CD8-positive, alpha-beta memory T cell (primary cell): Measurements from ENCODE around the gene KLRC3. TPM values are rescaled to one million over a fixed set of nuclear protein-coding genes. Genes with fewer than 3 reads are reported as not detected.
A peak's percentile ranks its signal among the peaks of the same experiment; 100 is the strongest.
"Not testable (repeated sequence)": the region's sequence is repeated elsewhere in the genome, so short reads cannot be mapped to it uniquely, and the experiment has no call there.

Source experiments
- CTCF ChIA-PET: fragments of 350-600 bp; sonication (Branson Sonifier 250); formaldehyde crosslinking; loops from one replicate; lab custom pipeline; 2021; ENCODE audit warnings: antibody characterized with exemption; lab: Charles Lee
- POLR2A ChIA-PET: fragments of 350-600 bp; sonication (Branson Sonifier 250); formaldehyde crosslinking; loops from one replicate; lab custom pipeline; 2021; ENCODE audit warnings: antibody characterized with exemption; lab: Charles Lee
- DNase-seq, 5 donors: peaks; one replicate each; pipeline versions ENCODE4 v3.0.0 to v3.0.0-alpha.2; 2020 to 2022; ENCODE audit warnings: mixed read lengths in 1 of 5
- H3K27ac ChIP-seq: one replicate; pipeline ENCODE4 v1.7.0; 2013; ENCODE audit warnings: low read depth, mild to moderate bottlenecking, low read length, moderate library complexity
- H3K27me3 ChIP-seq: 2 replicates; pipeline ENCODE4 v1.7.0; 2013; ENCODE audit warnings: low read length, mild to moderate bottlenecking; ENCODE audit not compliant: insufficient read depth, poor library complexity, severe bottlenecking
- H3K36me3 ChIP-seq: 2 replicates; pipeline ENCODE4 v1.7.0; 2013; ENCODE audit warnings: mild to moderate bottlenecking, low read length, moderate library complexity; ENCODE audit not compliant: insufficient read depth
- H3K4me1 ChIP-seq: 2 replicates; pipeline ENCODE4 v1.7.0; 2013; ENCODE audit warnings: mild to moderate bottlenecking, low read length, moderate library complexity; ENCODE audit not compliant: insufficient read depth
- H3K4me3 ChIP-seq: 2 replicates; pipeline ENCODE4 v1.7.0; 2013; ENCODE audit warnings: mild to moderate bottlenecking, low read length
- H3K9me3 ChIP-seq: 2 replicates; pipeline ENCODE4 v1.7.0; 2013; ENCODE audit warnings: mild to moderate bottlenecking, low read length
- H3K27ac Mint-ChIP-seq, 8 donors: one replicate each; pipeline ENCODE4 v1.8.0; 2020 to 2021; ENCODE audit warnings: mixed read lengths in 8 of 8, mild to moderate bottlenecking in 6 of 8, inconsistent platforms in 3 of 8, moderate library complexity in 3 of 8
- H3K27me3 Mint-ChIP-seq, 2 donors: one replicate each; pipeline ENCODE4 v1.8.0; 2020 to 2021; ENCODE audit warnings: mixed read lengths in 2 of 2, mild to moderate bottlenecking in 1 of 2, moderate library complexity in 1 of 2
- H3K36me3 Mint-ChIP-seq, 3 donors: one replicate each; pipeline ENCODE4 v1.8.0; 2020 to 2021; ENCODE audit warnings: mixed read lengths in 3 of 3, inconsistent platforms in 1 of 3, mild to moderate bottlenecking in 1 of 3
- H3K4me1 Mint-ChIP-seq, 3 donors: one replicate each; pipeline ENCODE4 v1.8.0; 2020 to 2021; ENCODE audit warnings: mixed read lengths in 3 of 3, inconsistent platforms in 1 of 3, mild to moderate bottlenecking in 1 of 3
- H3K4me3 Mint-ChIP-seq, 7 donors: one replicate each; pipeline ENCODE4 v1.8.0; 2020 to 2021; ENCODE audit warnings: mixed read lengths in 7 of 7, mild to moderate bottlenecking in 6 of 7, moderate library complexity in 4 of 7, inconsistent platforms in 2 of 7
- H3K9me3 Mint-ChIP-seq, 5 donors: one replicate each; pipeline ENCODE4 v1.8.0; 2020 to 2022; ENCODE audit warnings: mixed read lengths in 5 of 5, mild to moderate bottlenecking in 3 of 5, moderate library complexity in 2 of 5, inconsistent platforms in 1 of 5
- polyA plus RNA-seq: library from polyadenylated mRNA; unstranded; fragments of 300-500 nt; fragmentation: Illumina TruSeq; gene quantifications from one replicate; pipeline ENCODE4 v1.2.3, GENCODE V29; 2021
- total RNA-seq, 2 experiments: library from RNA; stranded (reverse); gene quantifications; one replicate each; pipeline ENCODE4 v1.2.3, GENCODE V29; 2021

Gene KLRC3
- total and polyA plus RNA-seq, 3 experiments from 2014 or later = 3.0 to 7.1 (median 3.2) TPM

GRCh38 chr12:10448236-10448635, 27.8 kb upstream of the KLRC3 start:
- H3K27me3 ChIP-seq = no peaks in the 10 kb centered on the region

GRCh38 chr12:10446052-10446451, 25.7 kb upstream of the KLRC3 start:
- H3K27me3 ChIP-seq, POLR2A ChIA-PET, H3K9me3 Mint-ChIP-seq, H3K4me1 Mint-ChIP-seq, H3K4me1 ChIP-seq, H3K27me3 Mint-ChIP-seq, H3K4me3 ChIP-seq, H3K36me3 ChIP-seq, H3K27ac ChIP-seq, H3K9me3 ChIP-seq, DNase-seq: not testable (repeated sequence)
- Mint-ChIP-seq H3K27ac (peak overlapping the region in 1 of 8 donors; percentile 38), H3K36me3 (peaks cover 0 to 11% (median 2%) of the 10 kb centered on the region in 3 donors), H3K4me3 (peak overlapping the region in 1 of 7 donors; percentile 37)
- CTCF ChIA-PET = interaction anchor here (0.7 kb wide), 1 partner anchor 58 kb away, joined by 3 read pairs; no protein-coding TSS in a partner anchor

More at GRCh38 chr12:10448236-10448635, 27.8 kb upstream of the KLRC3 start:
- Mint-ChIP-seq H3K27me3 (no peaks in the 10 kb centered on the region), H3K27ac (peak overlapping the region in 4 of 8 donors; percentile 13 to 75 (median 36)), H3K4me1 (peaks cover 3 to 6% (median 4%) of the 10 kb centered on the region in 3 donors), H3K9me3 (peaks cover 0 to 4% (median 0%) of the 10 kb centered on the region in 5 donors), H3K4me3 (peak overlapping the region in 6 of 7 donors; percentile 6 to 80 (median 54)), H3K36me3 (peaks cover 0 to 11% (median 2%) of the 10 kb centered on the region in 3 donors)
- no peak for DNase-seq
- no peaks in the 10 kb centered on the region for H3K9me3 ChIP-seq
- CTCF ChIA-PET = interaction anchor here (1.0 kb wide), 1 partner anchor 123 kb away, joined by 3 read pairs; no protein-coding TSS in a partner anchor
- H3K36me3 ChIP-seq = no peaks in the 10 kb centered on the region
- POLR2A ChIA-PET = no interaction called here
- no peak overlapping the region for H3K27ac ChIP-seq
- no peak overlapping the region for H3K4me3 ChIP-seq
- H3K4me1 ChIP-seq = no peaks in the 10 kb centered on the region

GRCh38 chr12:10441144-10441543, 20.7 kb upstream of the KLRC3 start:
- H3K4me3 Mint-ChIP-seq, H3K4me1 Mint-ChIP-seq, H3K9me3 Mint-ChIP-seq, H3K27me3 ChIP-seq, H3K9me3 ChIP-seq, DNase-seq, POLR2A ChIA-PET, CTCF ChIA-PET, H3K27me3 Mint-ChIP-seq, H3K4me1 ChIP-seq, H3K4me3 ChIP-seq, H3K36me3 ChIP-seq, H3K36me3 Mint-ChIP-seq, H3K27ac ChIP-seq: not testable (repeated sequence)
- H3K27ac Mint-ChIP-seq = peak overlapping the region in 1 of 8 donors; percentile 47

GRCh38 chr12:10439608-10440274, 19.3 kb upstream of the KLRC3 start:
- H3K9me3 Mint-ChIP-seq, H3K4me1 Mint-ChIP-seq, H3K27ac ChIP-seq, H3K4me3 ChIP-seq, H3K27me3 ChIP-seq, POLR2A ChIA-PET, DNase-seq, H3K4me3 Mint-ChIP-seq, H3K36me3 Mint-ChIP-seq, H3K9me3 ChIP-seq, CTCF ChIA-PET, H3K4me1 ChIP-seq, H3K27ac Mint-ChIP-seq, H3K27me3 Mint-ChIP-seq, H3K36me3 ChIP-seq: not testable (repeated sequence)

- DNase-seq, H3K27ac ChIP-seq, H3K27me3 Mint-ChIP-seq, H3K4me1 Mint-ChIP-seq, H3K9me3 ChIP-seq, H3K9me3 Mint-ChIP-seq, H3K4me1 ChIP-seq, POLR2A ChIA-PET, H3K36me3 Mint-ChIP-seq, H3K4me3 Mint-ChIP-seq, H3K36me3 ChIP-seq, H3K27ac Mint-ChIP-seq, H3K4me3 ChIP-seq, CTCF ChIA-PET, H3K27me3 ChIP-seq: not testable (repeated sequence)
Measured at GRCh38 chr12:10437601-10438000, 17.2 kb upstream of the KLRC3 start.

GRCh38 chr12:10435816-10436215, 15.4 kb upstream of the KLRC3 start, which contains the start of gene KLRC2:
TSS of gene KLRC2 (minus strand) at chr12:10436010. CDS start at chr12:10435986, 24 bp downstream.
- H3K4me1 ChIP-seq, H3K9me3 ChIP-seq, H3K4me1 Mint-ChIP-seq, H3K27me3 ChIP-seq, H3K9me3 Mint-ChIP-seq, H3K4me3 ChIP-seq, H3K36me3 Mint-ChIP-seq, CTCF ChIA-PET, H3K27ac ChIP-seq, H3K27me3 Mint-ChIP-seq, H3K36me3 ChIP-seq, POLR2A ChIA-PET: not testable (repeated sequence)
- Mint-ChIP-seq H3K27ac (peak within 1 kb of the TSS in 1 of 8 donors; percentile 34), H3K4me3 (peak within 1 kb of the TSS in 6 of 7 donors; percentile 3 to 75 (median 60))
- DNase-seq = peak in 1 of 5 donors; percentile 26

GRCh38 chr12:10430623-10431022, 10.2 kb upstream of the KLRC3 start:
- H3K9me3 Mint-ChIP-seq, DNase-seq, H3K36me3 ChIP-seq, H3K4me1 ChIP-seq, H3K27me3 ChIP-seq, H3K36me3 Mint-ChIP-seq, H3K4me3 ChIP-seq, H3K4me1 Mint-ChIP-seq, H3K27ac Mint-ChIP-seq, H3K4me3 Mint-ChIP-seq, H3K9me3 ChIP-seq, H3K27me3 Mint-ChIP-seq, H3K27ac ChIP-seq, POLR2A ChIA-PET, CTCF ChIA-PET: not testable (repeated sequence)

GRCh38 chr12:10425938-10426337, 5.5 kb upstream of the KLRC3 start:
- H3K4me3 ChIP-seq, H3K27me3 ChIP-seq, H3K4me3 Mint-ChIP-seq, CTCF ChIA-PET, DNase-seq, POLR2A ChIA-PET, H3K9me3 Mint-ChIP-seq, H3K4me1 ChIP-seq, H3K4me1 Mint-ChIP-seq, H3K27me3 Mint-ChIP-seq, H3K27ac ChIP-seq, H3K36me3 Mint-ChIP-seq, H3K36me3 ChIP-seq, H3K9me3 ChIP-seq: not testable (repeated sequence)
- H3K27ac Mint-ChIP-seq = peak overlapping the region in 1 of 8 donors; percentile 29
